Neural progenitor cell (in vitro differentiated cells): ENCODE measurements around the gene ZNF581. TPM values are rescaled to one million over a fixed set of nuclear protein-coding genes. Genes with fewer than 3 reads are reported as not detected.

Experiments used
- DNase-seq: peaks from one replicate; pipeline ENCODE4 v3.0.0-alpha.2; 2016; ENCODE audit warnings: low spot score
- H2AFZ ChIP-seq: fragments of 200-600 bp; sonication (generic); replicated peaks from 2 replicates; pipeline ENCODE4 v1.6.1; 2016; ENCODE audit warnings: antibody characterized with exemption
- H3F3A ChIP-seq: fragments of 200-600 bp; sonication (generic); 2 replicates; pipeline ENCODE4 v1.6.1; 2016; ENCODE audit warnings: antibody characterized with exemption, low read depth
- H3K27ac ChIP-seq: fragments of 200-600 bp; sonication (generic); 2 replicates; pipeline ENCODE4 v1.5.1; 2016; ENCODE audit warnings: mild to moderate bottlenecking
- H3K27me3 ChIP-seq: fragments of 200-600 bp; sonication (generic); 2 replicates; pipeline ENCODE4 v1.6.1; 2016; ENCODE audit warnings: mild to moderate bottlenecking, moderate library complexity
- H3K36me3 ChIP-seq: fragments of 200-600 bp; sonication (generic); 2 replicates; pipeline ENCODE4 v1.5.1; 2016
- H3K4me1 ChIP-seq: fragments of 200-600 bp; sonication (generic); 2 replicates; pipeline ENCODE4 v1.6.1; 2016; ENCODE audit warnings: mixed run types
- H3K4me2 ChIP-seq: fragments of 200-600 bp; sonication (generic); 2 replicates; pipeline ENCODE4 v1.6.1; 2016
- H3K4me3 ChIP-seq: fragments of 200-600 bp; sonication (generic); 2 replicates; pipeline ENCODE4 v1.5.1; 2016
- H3K79me2 ChIP-seq: fragments of 200-600 bp; sonication (generic); 2 replicates; pipeline ENCODE4 v1.6.1; 2016; ENCODE audit warnings: low read depth
- H3K9ac ChIP-seq: fragments of 200-600 bp; sonication (generic); 2 replicates; pipeline ENCODE4 v1.6.1; 2016
- H3K9me3 ChIP-seq: fragments of 200-600 bp; sonication (generic); 2 replicates; pipeline ENCODE4 v1.5.1; 2016; ENCODE audit warnings: low read depth
- H4K20me1 ChIP-seq: fragments of 200-600 bp; sonication (generic); 2 replicates; pipeline ENCODE4 v1.6.1; 2016; ENCODE audit warnings: low read depth
- H3K27ac Mint-ChIP-seq: 3 replicates; pipeline ENCODE4 v1.8.0; 2021; ENCODE audit warnings: mixed read lengths
- H3K27me3 Mint-ChIP-seq: 2 replicates; pipeline ENCODE4 v1.8.0; 2022; ENCODE audit warnings: low read depth, mild to moderate bottlenecking, inconsistent platforms, moderate library complexity, mixed read lengths; ENCODE audit not compliant: insufficient read depth
- H3K36me3 Mint-ChIP-seq: 3 replicates; pipeline ENCODE4 v1.8.0; 2021; ENCODE audit warnings: mixed read lengths
- H3K4me1 Mint-ChIP-seq: 3 replicates; pipeline ENCODE4 v1.8.0; 2021; ENCODE audit warnings: mixed read lengths
- H3K4me3 Mint-ChIP-seq: 3 replicates; pipeline ENCODE4 v1.8.0; 2021; ENCODE audit warnings: mild to moderate bottlenecking, moderate library complexity, mixed read lengths
- H3K9me3 Mint-ChIP-seq: 3 replicates; pipeline ENCODE4 v1.8.0; 2020; ENCODE audit warnings: mixed read lengths
- EZH2 ChIP-seq: fragments of 200-600 bp; sonication (generic); IDR thresholded peaks from 2 replicates; pipeline ENCODE4 v1.6.1; 2017; ENCODE audit warnings: antibody characterized with exemption, mild to moderate bottlenecking, moderate library complexity
- EZH2phosphoT487 ChIP-seq: fragments of 200-600 bp; sonication (generic); IDR thresholded peaks from 2 replicates; pipeline ENCODE4 v1.6.1; 2017; ENCODE audit warnings: antibody characterized with exemption
- total RNA-seq: library from RNA; depleted of rRNA; stranded (reverse); fragments of >200 nt; gene quantifications from 2 replicates; pipeline ENCODE4 v1.2.3, GENCODE V29; 2015; ENCODE audit warnings: low replicate concordance
- TF ChIP-seq, protein P1 (sequence below): fragments of 200-600 bp; sonication (generic); IDR thresholded peaks from 2 replicates; pipeline ENCODE4 v1.5.1; 2017; ENCODE audit warnings: antibody characterized with exemption, mild to moderate bottlenecking

Gene ZNF581
- total RNA-seq, 1 donor from 2014 or later, result 12.2 TPM

DNA sequence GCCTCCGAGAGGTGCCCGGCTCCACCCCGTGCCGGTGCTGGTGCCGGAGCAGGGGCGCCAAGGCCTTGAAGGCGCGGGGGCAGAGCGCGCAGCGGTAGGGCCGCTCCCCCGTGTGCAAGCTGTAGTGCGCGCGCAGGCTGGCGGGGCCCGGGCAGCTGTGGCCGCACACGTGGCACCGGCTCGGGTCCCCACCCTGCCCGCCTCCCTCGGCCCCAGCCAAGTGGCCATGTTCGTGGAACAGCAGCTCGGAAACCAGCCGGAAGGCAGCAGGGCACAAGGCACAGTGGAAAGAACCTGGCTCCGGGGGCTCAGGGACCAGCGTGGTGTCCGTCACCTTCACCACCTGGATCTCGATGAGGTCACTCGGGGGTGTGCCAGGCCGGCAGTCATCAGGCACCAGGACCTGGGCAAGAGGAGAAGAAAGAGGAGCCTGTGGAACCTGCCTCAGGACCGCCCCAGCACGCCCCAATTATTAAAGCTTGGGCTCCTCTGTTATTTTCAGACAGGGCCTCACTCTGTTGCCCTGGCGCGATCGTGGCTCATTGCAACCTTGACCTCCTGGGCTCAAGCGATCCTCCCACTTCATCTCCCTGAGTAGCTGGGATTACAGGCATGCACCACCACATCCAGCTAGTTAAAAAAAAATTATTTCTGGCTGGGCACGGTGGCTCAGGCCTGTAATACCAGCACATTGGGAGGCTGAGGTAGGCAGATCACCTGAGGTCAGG, 21.0 kb upstream of the ZNF581 start:
- Histone ChIP-seq H4K20me1 (peaks cover 12% of the 10 kb centered on the region), H3K4me3 (no peak overlapping the region), H3K79me2 (peaks cover 12% of the 10 kb centered on the region), H3K4me2 (no peak overlapping the region), H3K27me3 (no peaks in the 10 kb centered on the region), H3K27ac (no peak overlapping the region), H3K9me3 (no peaks in the 10 kb centered on the region), H3K4me1 (peaks cover 5% of the 10 kb centered on the region), H2AFZ (no peak overlapping the region), H3K36me3 (no peaks in the 10 kb centered on the region), H3K9ac (no peak overlapping the region), H3F3A (peaks cover 26% of the 10 kb centered on the region)
- no peaks in the 10 kb centered on the region for H3K9me3 Mint-ChIP-seq
- no peak for DNase-seq
- no peak for TF ChIP-seq EZH2
- TF ChIP-seq, protein P1, sequence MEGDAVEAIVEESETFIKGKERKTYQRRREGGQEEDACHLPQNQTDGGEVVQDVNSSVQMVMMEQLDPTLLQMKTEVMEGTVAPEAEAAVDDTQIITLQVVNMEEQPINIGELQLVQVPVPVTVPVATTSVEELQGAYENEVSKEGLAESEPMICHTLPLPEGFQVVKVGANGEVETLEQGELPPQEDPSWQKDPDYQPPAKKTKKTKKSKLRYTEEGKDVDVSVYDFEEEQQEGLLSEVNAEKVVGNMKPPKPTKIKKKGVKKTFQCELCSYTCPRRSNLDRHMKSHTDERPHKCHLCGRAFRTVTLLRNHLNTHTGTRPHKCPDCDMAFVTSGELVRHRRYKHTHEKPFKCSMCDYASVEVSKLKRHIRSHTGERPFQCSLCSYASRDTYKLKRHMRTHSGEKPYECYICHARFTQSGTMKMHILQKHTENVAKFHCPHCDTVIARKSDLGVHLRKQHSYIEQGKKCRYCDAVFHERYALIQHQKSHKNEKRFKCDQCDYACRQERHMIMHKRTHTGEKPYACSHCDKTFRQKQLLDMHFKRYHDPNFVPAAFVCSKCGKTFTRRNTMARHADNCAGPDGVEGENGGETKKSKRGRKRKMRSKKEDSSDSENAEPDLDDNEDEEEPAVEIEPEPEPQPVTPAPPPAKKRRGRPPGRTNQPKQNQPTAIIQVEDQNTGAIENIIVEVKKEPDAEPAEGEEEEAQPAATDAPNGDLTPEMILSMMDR, result no peak
- no peak for TF ChIP-seq EZH2phosphoT487
- peaks cover 13% of the 10 kb centered on the region for H3K36me3 Mint-ChIP-seq
- H3K27me3 Mint-ChIP-seq, result peaks cover 4% of the 10 kb centered on the region
- H3K4me1 Mint-ChIP-seq, result peaks cover 26% of the 10 kb centered on the region
- H3K27ac Mint-ChIP-seq, result no peak overlapping the region
- H3K4me3 Mint-ChIP-seq, result no peak overlapping the region

DNA sequence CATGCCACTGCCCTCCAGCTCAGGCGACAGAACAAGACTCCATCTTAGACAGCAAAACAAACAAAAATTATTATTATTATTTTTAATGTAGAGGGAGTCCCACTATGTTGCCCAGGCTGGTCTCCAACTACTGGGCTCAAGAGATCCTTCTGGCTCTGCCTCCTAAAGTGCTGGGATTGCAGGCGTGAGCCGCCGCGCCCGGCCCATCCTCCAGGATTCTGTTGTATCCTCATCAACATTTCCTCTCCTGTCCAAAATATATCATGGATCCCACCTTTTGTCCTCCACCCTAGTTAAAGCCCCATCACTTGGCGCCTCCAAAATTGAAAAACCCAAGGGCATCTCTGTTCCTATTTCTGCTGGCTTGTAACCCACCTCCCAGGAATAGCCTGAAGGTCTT, 20.3 kb upstream of the ZNF581 start:
- no peak for DNase-seq
- no peak overlapping the region for H3K27ac ChIP-seq
- H3K27me3 Mint-ChIP-seq, result peaks cover 2% of the 10 kb centered on the region
- no peaks in the 10 kb centered on the region for H3K36me3 ChIP-seq
- no peaks in the 10 kb centered on the region for H3K9me3 Mint-ChIP-seq
- peaks cover 12% of the 10 kb centered on the region for H4K20me1 ChIP-seq
- H3K4me3 Mint-ChIP-seq, result peak overlapping the region; percentile 50
- TF ChIP-seq EZH2 (no peak), EZH2phosphoT487 (no peak)
- TF ChIP-seq, protein P1, result no peak
- no peak overlapping the region for H3K9ac ChIP-seq
- H3K79me2 ChIP-seq, result peaks cover 12% of the 10 kb centered on the region
- no peak overlapping the region for H3K4me3 ChIP-seq
- no peak overlapping the region for H3K27ac Mint-ChIP-seq
- H2AFZ ChIP-seq, result no peak overlapping the region
- H3K4me2 ChIP-seq, result no peak overlapping the region
- H3K9me3 ChIP-seq, result no peaks in the 10 kb centered on the region
- H3K4me1 Mint-ChIP-seq, result peaks cover 24% of the 10 kb centered on the region
- no peaks in the 10 kb centered on the region for H3K27me3 ChIP-seq
- H3F3A ChIP-seq, result peaks cover 26% of the 10 kb centered on the region
- peaks cover 5% of the 10 kb centered on the region for H3K4me1 ChIP-seq
- H3K36me3 Mint-ChIP-seq, result peaks cover 9% of the 10 kb centered on the region

DNA sequence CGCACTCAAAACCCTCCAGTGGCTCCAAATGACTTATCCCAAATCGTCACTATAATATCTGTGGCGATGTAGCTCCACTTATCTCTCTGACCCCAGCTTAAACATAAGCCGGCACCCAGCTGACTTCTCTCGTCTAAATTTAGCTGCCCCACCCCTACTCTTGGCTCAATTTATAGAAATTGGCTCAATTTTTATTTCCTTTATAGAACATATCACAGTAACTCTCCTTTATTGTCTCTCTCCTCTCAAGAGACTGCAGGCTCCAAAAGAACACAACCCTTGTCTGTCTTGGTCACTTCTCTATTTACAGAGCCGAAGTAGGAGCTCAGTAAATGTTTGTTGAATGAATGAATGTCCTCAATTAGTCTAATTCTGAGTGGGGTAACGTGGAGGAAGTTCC, 19.9 kb upstream of the ZNF581 start:
- no peak overlapping the region for H3K9ac ChIP-seq
- Mint-ChIP-seq H3K36me3 (peaks cover 7% of the 10 kb centered on the region), H3K9me3 (no peaks in the 10 kb centered on the region), H3K4me3 (peak overlapping the region; percentile 90), H3K27me3 (peaks cover 2% of the 10 kb centered on the region), H3K4me1 (peaks cover 23% of the 10 kb centered on the region), H3K27ac (no peak overlapping the region)
- peaks cover 5% of the 10 kb centered on the region for H3K4me1 ChIP-seq
- no peaks in the 10 kb centered on the region for H3K9me3 ChIP-seq
- H3K4me3 ChIP-seq, result peak overlapping the region; percentile 80
- H3K4me2 ChIP-seq, result peak overlapping the region; percentile 33
- no peak for DNase-seq
- H3K27me3 ChIP-seq, result no peaks in the 10 kb centered on the region
- H4K20me1 ChIP-seq, result peaks cover 12% of the 10 kb centered on the region
- H3K27ac ChIP-seq, result no peak overlapping the region
- peaks cover 26% of the 10 kb centered on the region for H3F3A ChIP-seq
- H3K36me3 ChIP-seq, result no peaks in the 10 kb centered on the region
- TF ChIP-seq EZH2phosphoT487, result no peak
- TF ChIP-seq, protein P1, result no peak
- TF ChIP-seq EZH2, result no peak
- no peak overlapping the region for H2AFZ ChIP-seq
- peaks cover 12% of the 10 kb centered on the region for H3K79me2 ChIP-seq
